Activated naive CD4-positive, alpha-beta T cell treated with anti-CD3 and anti-CD28 coated beads, Interleukin-2, amount 50 U/mL, for 24 hours (primary cell): ENCODE data around the gene MCM7.
"Not testable (repeated sequence)": the region's sequence is repeated elsewhere in the genome, so short reads cannot be mapped to it uniquely, and the experiment has no call there.

Experiments used
- H3K27ac Mint-ChIP-seq: one replicate; pipeline ENCODE4 v1.8.0; 2021; ENCODE audit warnings: mild to moderate bottlenecking, mixed read lengths
- H3K27me3 Mint-ChIP-seq: one replicate; pipeline ENCODE4 v1.8.0; 2021; ENCODE audit warnings: mixed read lengths
- H3K36me3 Mint-ChIP-seq: one replicate; pipeline ENCODE4 v1.8.0; 2021; ENCODE audit warnings: mixed read lengths
- H3K4me1 Mint-ChIP-seq: one replicate; pipeline ENCODE4 v1.8.0; 2021; ENCODE audit warnings: mixed read lengths
- H3K4me3 Mint-ChIP-seq: one replicate; pipeline ENCODE4 v1.8.0; 2021; ENCODE audit warnings: mild to moderate bottlenecking, mixed read lengths
- H3K9me3 Mint-ChIP-seq: one replicate; pipeline ENCODE4 v1.8.0; 2021; ENCODE audit warnings: mixed read lengths

The MCM7 gene

DNA sequence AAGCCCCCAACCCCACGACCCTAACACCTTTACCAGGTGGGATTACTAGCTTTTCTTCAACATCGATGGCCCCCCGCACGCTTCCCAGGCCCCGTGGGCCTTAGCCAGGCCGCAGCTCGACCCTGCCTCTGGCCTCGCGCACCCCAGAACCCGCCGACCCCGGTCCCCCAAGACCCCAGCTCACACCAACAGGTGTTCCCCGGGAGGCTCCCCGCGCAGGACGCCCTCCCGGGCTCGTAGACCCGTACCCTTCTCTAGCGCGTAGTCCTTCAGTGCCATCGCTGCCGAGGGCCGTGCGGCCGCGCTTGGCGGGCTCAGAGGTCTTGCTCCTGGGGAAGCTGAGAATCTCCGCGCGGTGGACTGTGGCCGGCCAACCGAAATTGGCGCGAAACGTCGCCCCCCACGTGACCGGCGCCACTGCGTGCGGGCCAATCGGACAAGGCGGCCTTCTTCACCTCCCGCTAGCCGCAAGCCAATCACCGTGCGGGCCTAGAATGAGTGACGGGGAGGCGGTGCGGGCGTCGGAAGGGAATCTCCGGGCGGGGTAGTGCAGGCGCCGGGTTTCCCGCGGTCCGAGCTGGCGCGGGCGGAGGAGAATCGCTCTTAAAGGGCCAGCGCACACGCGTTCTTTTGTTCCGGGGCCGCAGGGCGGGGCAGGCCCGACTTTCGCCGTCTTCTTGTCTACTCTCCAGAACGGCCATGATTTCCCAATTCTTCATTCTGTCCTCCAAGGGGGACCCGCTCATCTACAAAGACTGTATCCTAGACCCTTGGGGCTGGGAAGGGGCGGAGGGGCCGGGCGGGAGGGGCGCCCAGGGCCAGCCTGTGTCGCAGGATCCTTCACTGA, at the start of gene MCM7, which contains the start of gene AP4M1:
TSS of gene MCM7 (minus strand) at position 382 of the 847 bp plus-strand sequence. CDS start at position 279, 103 bp downstream.
TSS of gene AP4M1 (plus strand) at position 628 of the 847 bp plus-strand sequence. CDS start at position 700, 72 bp downstream.
- Mint-ChIP-seq H3K27me3 (no peaks in the 10 kb centered on the region), H3K9me3 (no peaks in the 10 kb centered on the region), H3K36me3 (peaks cover 26% of the 10 kb centered on the region), H3K4me3 (peak within 1 kb of the TSS; percentile 95), H3K4me1 (peaks cover 41% of the 10 kb centered on the region), H3K27ac (peak within 1 kb of the TSS; percentile 98)

DNA sequence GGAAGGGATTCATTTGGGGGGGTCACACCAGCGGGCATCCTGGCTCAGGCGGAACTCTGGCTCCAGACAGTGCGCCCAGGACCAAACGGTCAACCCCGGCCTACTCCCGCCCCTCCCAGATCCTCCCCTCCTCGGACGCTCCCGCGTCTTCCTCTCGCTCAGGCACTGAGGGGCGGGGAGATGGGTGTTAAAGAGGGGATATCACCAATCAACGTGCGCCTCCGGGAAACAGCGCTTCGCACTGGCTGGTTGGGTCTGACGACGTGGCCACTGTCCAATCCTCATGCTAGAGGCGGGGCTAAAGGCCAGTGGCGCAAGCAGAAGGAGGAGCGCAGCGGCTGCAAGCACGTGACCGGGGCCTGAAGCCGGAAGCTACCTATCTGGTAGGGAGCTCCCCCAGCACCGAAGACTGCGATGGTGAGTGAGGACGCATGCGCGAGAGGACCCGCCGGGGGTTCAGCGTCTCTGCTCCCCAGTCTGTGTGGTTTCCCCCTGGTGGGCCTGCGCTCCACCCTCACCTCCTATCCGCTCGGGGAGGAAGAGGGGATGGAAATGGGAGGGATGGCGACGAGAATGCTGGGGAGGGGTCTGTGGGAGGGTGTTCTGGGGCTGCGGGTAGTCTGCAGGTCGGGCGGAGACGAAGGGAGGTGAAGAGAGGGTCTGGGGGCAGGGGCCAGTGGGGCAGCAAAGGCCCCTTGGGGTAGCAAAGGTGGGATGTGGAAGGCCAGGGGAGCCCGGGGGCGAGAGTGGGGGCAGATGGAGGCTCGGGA, 47.5 kb upstream of the MCM7 start, which contains the start of gene LAMTOR4:
TSS of gene LAMTOR4 (plus strand) at position 360 of the 770 bp plus-strand sequence. CDS start at position 415, 55 bp downstream.
- Mint-ChIP-seq H3K9me3 (no peaks in the 10 kb centered on the region), H3K4me3 (peak within 1 kb of the TSS; percentile 87), H3K36me3 (peaks cover 6% of the 10 kb centered on the region), H3K27me3 (no peaks in the 10 kb centered on the region), H3K4me1 (peaks cover 37% of the 10 kb centered on the region), H3K27ac (peak within 1 kb of the TSS; percentile 93)

DNA sequence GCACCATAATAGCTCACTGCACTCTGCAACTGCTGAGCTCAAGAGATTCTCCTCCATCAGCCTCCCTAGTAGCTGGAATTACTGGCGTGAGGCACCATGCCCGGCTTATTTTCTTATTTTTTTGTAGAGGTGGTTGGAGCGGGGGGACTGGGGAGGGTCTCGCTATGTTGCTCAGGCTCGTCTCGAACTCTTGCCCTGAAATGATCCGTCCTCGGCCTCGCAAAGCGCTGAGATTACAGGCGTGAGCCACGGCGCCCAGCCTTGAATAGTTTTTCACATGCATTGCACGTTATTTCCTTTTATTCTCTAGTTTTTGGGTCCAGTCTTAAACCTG, 47.0 kb upstream of the MCM7 start:
- Mint-ChIP-seq H3K4me3 (peak overlapping the region; percentile 87), H3K9me3 (no peaks in the 10 kb centered on the region), H3K27ac (peak overlapping the region; percentile 93), H3K36me3 (peaks cover 6% of the 10 kb centered on the region), H3K4me1 (peaks cover 34% of the 10 kb centered on the region), H3K27me3 (no peaks in the 10 kb centered on the region)

DNA sequence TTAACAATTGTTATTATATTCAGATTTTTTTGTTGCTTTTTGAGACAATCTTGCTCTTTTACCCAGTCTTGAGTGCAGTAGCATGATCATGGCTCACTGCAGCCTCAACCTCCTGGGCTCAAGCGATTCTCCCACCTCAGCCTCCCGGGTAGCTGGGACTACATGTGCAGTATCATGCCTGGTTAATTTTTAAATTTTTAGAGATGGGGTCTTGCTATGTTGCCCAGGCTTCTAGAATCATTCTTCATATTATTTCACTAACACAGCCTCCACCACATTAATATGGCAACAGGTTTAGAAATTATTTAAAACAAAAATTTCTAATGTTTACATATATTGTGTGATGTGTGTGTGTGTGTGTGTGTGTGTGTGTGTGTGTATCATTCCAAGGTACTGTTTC, 46.1 kb upstream of the MCM7 start:
- Mint-ChIP-seq H3K36me3 (peaks cover 5% of the 10 kb centered on the region), H3K27me3 (no peaks in the 10 kb centered on the region), H3K4me1 (peaks cover 29% of the 10 kb centered on the region), H3K4me3 (no peak overlapping the region), H3K27ac (no peak overlapping the region), H3K9me3 (no peaks in the 10 kb centered on the region)

DNA sequence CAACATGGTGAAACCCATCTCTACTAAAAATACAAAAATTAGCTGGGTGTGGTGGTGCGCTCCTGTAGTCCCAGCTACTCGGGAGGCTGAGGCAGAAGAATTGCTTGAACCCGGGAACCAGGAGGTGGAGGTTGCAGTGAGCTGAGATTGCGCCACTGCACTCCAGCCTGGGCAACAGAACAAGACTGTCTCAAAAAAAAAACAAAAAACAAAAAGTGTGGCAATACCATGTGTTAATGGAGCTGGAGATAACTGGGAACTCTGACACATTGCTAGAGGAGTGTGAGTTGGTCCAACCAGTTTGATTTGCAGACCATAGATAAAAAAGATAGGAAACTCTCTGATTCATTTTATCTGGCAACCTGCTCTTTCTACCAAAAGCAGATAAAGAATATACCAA, 45.2 kb upstream of the MCM7 start:
- not testable (repeated sequence) for H3K9me3 Mint-ChIP-seq, H3K36me3 Mint-ChIP-seq, H3K27me3 Mint-ChIP-seq, H3K4me3 Mint-ChIP-seq, H3K27ac Mint-ChIP-seq
- peaks cover 24% of the 10 kb centered on the region for H3K4me1 Mint-ChIP-seq

DNA sequence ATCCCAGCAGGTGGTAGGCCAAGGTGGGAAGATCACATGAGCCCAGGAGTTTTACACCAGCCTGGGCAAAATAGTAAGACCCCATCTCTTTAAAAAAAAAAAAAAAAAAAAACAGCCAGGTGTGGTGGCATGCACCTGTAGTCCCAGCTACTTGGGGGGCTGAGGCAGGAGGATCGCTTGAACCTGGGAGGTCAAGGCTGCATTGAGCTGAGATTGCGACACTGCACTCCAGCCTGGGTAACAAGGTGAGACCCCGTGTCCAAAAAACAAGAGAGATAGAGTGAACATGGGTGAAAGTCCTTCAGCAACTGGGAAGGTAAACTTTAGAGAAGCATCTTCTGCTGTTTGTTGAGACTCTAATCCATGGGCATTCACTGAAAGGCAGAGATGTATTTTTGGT, 41.3 kb upstream of the MCM7 start:
- peaks cover 13% of the 10 kb centered on the region for H3K4me1 Mint-ChIP-seq
- no peaks in the 10 kb centered on the region for H3K36me3 Mint-ChIP-seq

DNA sequence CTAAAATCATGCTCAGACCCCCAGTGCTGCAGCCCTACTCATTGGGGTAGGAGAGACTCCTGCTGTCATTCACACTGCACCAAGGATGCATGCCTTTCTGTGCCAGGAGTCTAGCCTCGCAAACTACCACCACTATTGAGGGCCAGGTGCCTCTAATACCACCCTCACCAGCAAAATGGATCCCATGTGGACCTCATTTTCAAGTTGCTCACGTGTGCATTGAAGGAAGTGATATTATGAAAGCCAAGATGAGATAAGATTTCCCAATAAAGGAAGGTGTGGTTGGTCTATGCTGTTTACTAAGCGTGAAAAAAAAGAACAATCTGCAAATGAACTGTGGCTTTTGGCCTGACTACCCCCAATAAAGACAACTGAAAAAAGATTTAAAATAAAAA, 40.4 kb upstream of the MCM7 start:
- Mint-ChIP-seq H3K4me3 (no peak overlapping the region), H3K4me1 (peaks cover 13% of the 10 kb centered on the region), H3K36me3 (no peaks in the 10 kb centered on the region), H3K9me3 (no peaks in the 10 kb centered on the region), H3K27ac (no peak overlapping the region), H3K27me3 (no peaks in the 10 kb centered on the region)

More for the DNA sequence above, 41.3 kb upstream of the MCM7 start:
- H3K27me3 Mint-ChIP-seq = no peaks in the 10 kb centered on the region
- H3K27ac Mint-ChIP-seq = no peak overlapping the region
- no peak overlapping the region for H3K4me3 Mint-ChIP-seq
- no peaks in the 10 kb centered on the region for H3K9me3 Mint-ChIP-seq

DNA sequence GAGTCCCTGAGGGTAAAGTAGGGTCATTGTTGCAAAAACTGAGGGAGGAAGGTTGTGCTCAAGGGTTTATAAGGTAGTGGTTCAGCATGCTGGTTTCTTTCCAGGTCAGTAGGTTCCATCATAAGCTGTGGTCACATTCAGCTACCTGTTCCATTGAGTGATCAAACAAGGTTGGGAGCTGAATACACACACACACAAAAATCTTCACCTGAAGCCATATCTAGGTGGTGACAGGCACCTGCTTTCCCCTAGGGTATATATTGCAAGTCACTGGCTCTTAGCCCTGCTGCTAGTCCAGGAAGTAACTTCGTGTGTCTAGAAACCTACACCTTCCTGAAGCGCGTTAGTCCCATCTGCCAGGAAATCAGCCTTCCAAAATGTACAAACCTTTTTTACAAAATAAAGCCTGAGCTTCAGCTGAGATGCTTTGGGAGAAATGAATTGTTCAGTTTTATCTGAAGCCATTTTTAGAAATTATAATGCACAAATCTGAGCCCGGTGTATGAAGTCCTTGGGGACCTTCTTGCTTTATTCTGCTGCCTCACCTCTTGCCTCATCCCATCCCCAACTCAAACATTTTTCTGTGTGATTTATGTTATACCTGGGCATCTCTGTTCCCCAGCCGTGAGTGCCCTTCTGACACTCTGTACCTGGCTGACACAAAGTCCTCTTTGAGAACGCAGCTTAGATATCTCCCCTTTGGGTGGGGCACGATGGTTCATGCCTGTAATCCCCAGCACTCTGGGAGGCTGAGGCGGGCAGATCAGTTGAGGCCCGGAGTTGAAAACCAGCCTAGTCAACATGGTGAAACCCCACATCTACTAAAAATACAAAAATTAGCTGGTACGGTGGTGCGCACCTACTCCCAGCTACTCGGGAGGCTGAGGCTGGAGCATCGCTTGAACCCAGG, 36.9 kb upstream of the MCM7 start:
- peaks cover 13% of the 10 kb centered on the region for H3K4me1 Mint-ChIP-seq
- H3K27ac Mint-ChIP-seq = peak overlapping the region; percentile 60
- no peak overlapping the region for H3K4me3 Mint-ChIP-seq
- no peaks in the 10 kb centered on the region for H3K27me3 Mint-ChIP-seq
- H3K36me3 Mint-ChIP-seq = no peaks in the 10 kb centered on the region
- H3K9me3 Mint-ChIP-seq = no peaks in the 10 kb centered on the region

DNA sequence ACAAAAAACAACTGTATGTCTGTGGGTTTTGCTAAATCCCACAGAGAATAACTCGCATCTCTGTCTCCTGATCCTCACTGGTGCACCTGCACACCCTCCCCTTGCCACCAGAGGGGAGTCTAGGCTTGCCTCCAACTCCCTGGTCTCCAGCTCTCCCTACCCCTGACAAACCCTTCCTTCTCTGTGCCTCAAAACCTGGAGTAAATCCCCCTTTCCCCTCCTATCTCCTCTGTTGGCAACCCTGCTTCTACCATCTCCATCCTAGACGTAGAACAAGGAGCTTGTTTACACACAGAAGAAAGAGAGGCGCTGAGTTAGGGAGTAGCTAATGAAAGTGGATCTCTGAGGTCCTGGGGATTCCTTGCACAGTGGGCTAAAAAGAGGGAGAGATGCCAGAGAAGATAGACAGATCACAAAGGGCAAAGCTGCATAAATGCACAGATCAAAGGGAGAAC, 31.5 kb upstream of the MCM7 start:
- H3K27ac Mint-ChIP-seq = peak overlapping the region; percentile 10
- H3K36me3 Mint-ChIP-seq = peaks cover 1% of the 10 kb centered on the region
- H3K27me3 Mint-ChIP-seq = no peaks in the 10 kb centered on the region
- H3K4me1 Mint-ChIP-seq = peaks cover 23% of the 10 kb centered on the region
- no peak overlapping the region for H3K4me3 Mint-ChIP-seq
- no peaks in the 10 kb centered on the region for H3K9me3 Mint-ChIP-seq

DNA sequence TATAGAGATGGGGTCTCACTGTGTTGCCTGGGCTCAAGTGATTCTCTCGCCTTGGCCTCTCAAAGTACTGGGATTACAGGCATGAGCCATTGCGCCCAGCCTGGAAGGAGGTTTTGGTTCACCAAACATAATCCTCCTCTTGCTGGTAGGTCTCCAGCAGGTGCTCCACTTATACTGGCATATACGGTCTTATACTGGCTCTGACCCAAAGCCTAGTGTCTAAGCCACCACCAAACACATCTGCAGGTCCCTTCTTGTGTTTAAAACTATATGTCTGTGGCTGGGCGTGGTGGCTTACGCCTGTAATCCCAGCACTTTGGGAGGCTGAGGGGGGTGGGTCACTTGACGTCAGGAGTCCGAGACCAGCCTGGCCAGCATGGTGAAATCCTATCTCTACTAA, 30.9 kb upstream of the MCM7 start:
- H3K36me3 Mint-ChIP-seq = peaks cover 1% of the 10 kb centered on the region
- H3K27me3 Mint-ChIP-seq = no peaks in the 10 kb centered on the region
- H3K9me3 Mint-ChIP-seq = no peaks in the 10 kb centered on the region
- peaks cover 21% of the 10 kb centered on the region for H3K4me1 Mint-ChIP-seq
- no peak overlapping the region for H3K4me3 Mint-ChIP-seq
- H3K27ac Mint-ChIP-seq = no peak overlapping the region

DNA sequence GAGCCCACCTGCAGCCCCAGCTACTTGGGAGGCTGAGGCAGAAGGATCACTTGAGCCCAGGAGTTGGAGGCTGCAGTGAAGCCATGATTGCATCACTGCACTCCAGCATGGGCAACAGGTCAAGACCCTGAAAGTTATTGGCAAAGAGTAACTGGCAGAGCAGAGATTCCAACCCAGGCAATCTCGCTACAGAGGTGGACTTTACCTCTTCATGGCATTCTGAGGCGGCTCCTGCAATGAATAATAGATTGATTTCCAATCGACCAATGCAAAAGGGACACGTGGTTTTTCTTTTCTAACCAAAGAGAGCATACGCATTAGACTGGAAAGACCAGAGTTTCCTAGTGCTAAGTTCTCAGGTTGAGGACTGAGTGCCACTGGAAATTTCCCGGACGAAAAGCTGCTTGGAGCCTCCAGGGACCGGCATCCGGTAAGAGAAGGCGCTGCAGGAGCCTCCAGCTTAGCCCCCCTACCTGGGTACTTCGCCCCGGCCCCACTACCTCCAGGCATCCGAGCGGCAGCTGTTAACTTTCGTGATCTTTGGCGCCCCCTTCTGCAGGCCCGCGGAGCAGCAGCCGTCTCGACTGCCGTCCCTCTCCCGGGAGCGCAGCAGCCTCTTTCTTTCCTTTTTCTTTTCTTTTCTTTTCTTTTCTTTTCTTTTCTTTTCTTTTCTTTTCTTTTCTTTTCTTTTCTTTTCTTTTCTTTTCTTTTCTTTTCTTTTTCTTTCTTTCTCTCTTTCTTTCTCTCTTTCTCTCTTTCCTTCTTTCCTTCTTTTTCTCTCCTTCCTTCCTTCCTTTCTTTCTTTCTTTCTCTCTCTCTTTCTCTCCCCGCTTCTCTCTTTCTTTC, 29.6 kb upstream of the MCM7 start:
- H3K36me3 Mint-ChIP-seq = peaks cover 1% of the 10 kb centered on the region
- peak overlapping the region; percentile 33 for H3K4me3 Mint-ChIP-seq
- no peak overlapping the region for H3K27ac Mint-ChIP-seq
- H3K27me3 Mint-ChIP-seq = no peaks in the 10 kb centered on the region
- no peaks in the 10 kb centered on the region for H3K9me3 Mint-ChIP-seq
- peaks cover 21% of the 10 kb centered on the region for H3K4me1 Mint-ChIP-seq

DNA sequence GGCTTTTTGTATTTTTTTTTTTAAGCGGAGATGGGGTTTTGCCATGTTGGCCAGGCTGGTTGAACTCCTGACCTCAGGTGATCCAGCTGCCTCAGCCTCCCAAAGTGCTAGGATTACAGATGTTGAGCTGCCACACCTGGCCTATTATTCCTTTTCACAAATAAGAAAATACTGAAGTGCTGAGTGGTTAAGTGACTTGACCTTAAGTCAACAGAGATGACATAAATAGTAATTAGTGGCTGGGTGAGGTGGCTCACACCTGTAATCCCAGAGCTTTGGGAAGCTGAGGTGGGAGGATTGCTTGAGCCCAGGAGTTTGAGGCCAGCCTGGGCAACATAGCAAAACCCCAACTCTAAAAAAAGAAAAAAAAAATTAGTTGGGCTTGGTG, 29.0 kb upstream of the MCM7 start:
- H3K27me3 Mint-ChIP-seq, H3K9me3 Mint-ChIP-seq, H3K4me3 Mint-ChIP-seq, H3K27ac Mint-ChIP-seq, H3K36me3 Mint-ChIP-seq: not testable (repeated sequence)
- H3K4me1 Mint-ChIP-seq = peaks cover 27% of the 10 kb centered on the region

DNA sequence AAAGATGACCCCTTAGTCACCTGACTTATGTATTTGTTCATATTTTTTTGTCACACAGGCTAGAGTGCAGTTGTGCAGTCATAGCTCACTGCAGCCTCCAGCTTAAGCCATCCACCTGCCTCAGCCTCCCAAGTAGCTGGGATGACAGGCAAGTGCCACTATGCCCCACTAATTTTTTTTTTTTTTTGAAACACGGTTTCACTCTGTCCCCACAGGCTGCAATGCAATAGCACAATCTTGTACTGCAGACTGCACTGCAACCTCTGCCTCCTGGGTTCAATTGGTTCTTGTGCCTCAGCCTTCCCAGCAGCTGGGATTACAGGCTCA, 27.4 kb upstream of the MCM7 start:
- peak overlapping the region; percentile 81 for H3K27ac Mint-ChIP-seq
- peaks cover 39% of the 10 kb centered on the region for H3K4me1 Mint-ChIP-seq
- peaks cover 1% of the 10 kb centered on the region for H3K36me3 Mint-ChIP-seq
- H3K27me3 Mint-ChIP-seq = no peaks in the 10 kb centered on the region
- no peaks in the 10 kb centered on the region for H3K9me3 Mint-ChIP-seq
- H3K4me3 Mint-ChIP-seq = peak overlapping the region; percentile 98

DNA sequence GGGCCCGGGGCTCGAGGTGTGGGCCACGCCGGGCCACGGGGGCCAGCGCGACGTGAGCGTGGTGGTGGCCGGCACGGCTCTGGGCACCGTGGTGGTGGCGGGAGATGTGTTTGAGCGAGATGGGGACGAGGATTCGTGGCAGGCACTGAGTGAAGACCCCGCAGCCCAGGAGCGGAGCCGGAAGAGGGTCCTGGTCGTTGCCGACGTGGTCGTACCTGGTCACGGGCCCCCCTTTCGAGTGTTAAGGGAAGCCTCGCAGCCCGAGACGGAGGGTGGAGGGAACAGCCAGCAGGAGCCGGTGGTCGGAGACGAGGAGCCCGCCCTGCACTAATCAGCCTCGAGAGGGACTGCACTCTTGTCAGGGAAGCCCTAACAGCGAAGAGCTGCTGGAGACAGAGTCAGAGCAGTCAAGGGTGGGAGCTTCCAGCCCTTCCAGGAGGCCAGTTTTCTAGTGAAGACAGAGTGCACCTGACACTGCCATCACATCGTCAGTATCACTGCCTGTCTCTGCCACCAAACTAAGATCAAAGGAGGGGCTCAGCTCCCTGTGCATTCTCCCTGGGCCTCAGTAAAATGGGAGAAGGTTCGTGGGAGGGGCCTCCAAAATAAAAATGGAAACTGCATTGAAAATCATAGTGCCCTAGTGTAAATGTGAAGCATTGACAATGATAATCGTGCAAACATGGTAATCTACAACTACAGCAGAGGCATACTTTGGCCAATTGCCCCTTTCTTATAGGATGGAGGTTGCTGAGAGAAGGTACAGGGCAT, 26.9 kb upstream of the MCM7 start:
- Mint-ChIP-seq H3K36me3 (peaks cover 1% of the 10 kb centered on the region), H3K4me1 (peaks cover 39% of the 10 kb centered on the region), H3K27me3 (no peaks in the 10 kb centered on the region), H3K27ac (peak overlapping the region; percentile 81), H3K9me3 (no peaks in the 10 kb centered on the region), H3K4me3 (peak overlapping the region; percentile 98)
